Erythroblast (primary cell): Measurements from ENCODE around the gene HIVEP1.

ENCODE experiments used
- GATA1 ChIP-seq: IDR thresholded peaks from 2 replicates; pipeline ENCODE4 v1.6.1; 2011; ENCODE audit warnings: low read depth, mild to moderate bottlenecking, control low read depth, low read length, moderate library complexity
- POLR2A ChIP-seq: IDR thresholded peaks from 2 replicates; pipeline ENCODE4 v1.6.1; 2011; ENCODE audit warnings: mild to moderate bottlenecking, low read length

- TF ChIP-seq POLR2A: no peak
- no peak for TF ChIP-seq GATA1
These were observed 42.0 kb upstream of the HIVEP1 start for GRCh38 chr6:11970114-11970513.
